ENCODE measurements around the gene FYCO1.

Gene FYCO1

DNA sequence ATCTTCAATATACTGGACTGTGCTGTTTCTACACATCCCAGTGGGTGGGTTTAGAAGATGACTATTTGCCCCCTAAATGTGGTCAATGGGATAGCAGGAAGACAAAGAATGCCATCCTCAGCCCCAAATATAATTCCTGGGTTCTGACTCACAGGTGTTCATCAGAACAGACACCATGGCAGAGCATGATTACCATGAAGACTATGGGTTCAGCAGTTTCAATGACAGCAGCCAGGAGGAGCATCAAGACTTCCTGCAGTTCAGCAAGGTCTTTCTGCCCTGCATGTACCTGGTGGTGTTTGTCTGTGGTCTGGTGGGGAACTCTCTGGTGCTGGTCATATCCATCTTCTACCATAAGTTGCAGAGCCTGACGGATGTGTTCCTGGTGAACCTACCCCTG, 49.3 kb downstream of the FYCO1 start:
- TF ChIP-seq CEBPB (IDR thresholded peaks at IDR 0.05) (no peak), TAF1 (IDR thresholded peaks at IDR 0.05; ENCODE audit: low read depth) (no peak), FOXM1 (IDR thresholded peaks at IDR 0.05; ENCODE audit: borderline replicate concordance, low read depth) (no peak), USF1 (IDR thresholded peaks at IDR 0.05) (no peak), ZBTB7A (IDR thresholded peaks at IDR 0.05; ENCODE audit: low read depth) (no peak), EGR1 (IDR thresholded peaks at IDR 0.05) (no peak), RAD21 (IDR thresholded peaks at IDR 0.05; ENCODE audit: low read depth) (no peak), EP300 (IDR thresholded peaks at IDR 0.05; ENCODE audit: borderline replicate concordance) (no peak)
- TF ChIP-seq, protein P1, sequence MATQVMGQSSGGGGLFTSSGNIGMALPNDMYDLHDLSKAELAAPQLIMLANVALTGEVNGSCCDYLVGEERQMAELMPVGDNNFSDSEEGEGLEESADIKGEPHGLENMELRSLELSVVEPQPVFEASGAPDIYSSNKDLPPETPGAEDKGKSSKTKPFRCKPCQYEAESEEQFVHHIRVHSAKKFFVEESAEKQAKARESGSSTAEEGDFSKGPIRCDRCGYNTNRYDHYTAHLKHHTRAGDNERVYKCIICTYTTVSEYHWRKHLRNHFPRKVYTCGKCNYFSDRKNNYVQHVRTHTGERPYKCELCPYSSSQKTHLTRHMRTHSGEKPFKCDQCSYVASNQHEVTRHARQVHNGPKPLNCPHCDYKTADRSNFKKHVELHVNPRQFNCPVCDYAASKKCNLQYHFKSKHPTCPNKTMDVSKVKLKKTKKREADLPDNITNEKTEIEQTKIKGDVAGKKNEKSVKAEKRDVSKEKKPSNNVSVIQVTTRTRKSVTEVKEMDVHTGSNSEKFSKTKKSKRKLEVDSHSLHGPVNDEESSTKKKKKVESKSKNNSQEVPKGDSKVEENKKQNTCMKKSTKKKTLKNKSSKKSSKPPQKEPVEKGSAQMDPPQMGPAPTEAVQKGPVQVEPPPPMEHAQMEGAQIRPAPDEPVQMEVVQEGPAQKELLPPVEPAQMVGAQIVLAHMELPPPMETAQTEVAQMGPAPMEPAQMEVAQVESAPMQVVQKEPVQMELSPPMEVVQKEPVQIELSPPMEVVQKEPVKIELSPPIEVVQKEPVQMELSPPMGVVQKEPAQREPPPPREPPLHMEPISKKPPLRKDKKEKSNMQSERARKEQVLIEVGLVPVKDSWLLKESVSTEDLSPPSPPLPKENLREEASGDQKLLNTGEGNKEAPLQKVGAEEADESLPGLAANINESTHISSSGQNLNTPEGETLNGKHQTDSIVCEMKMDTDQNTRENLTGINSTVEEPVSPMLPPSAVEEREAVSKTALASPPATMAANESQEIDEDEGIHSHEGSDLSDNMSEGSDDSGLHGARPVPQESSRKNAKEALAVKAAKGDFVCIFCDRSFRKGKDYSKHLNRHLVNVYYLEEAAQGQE (IDR thresholded peaks at IDR 0.05; ENCODE audit: low read depth), result no peak
- TF ChIP-seq, protein P2, sequence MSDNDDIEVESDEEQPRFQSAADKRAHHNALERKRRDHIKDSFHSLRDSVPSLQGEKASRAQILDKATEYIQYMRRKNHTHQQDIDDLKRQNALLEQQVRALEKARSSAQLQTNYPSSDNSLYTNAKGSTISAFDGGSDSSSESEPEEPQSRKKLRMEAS (IDR thresholded peaks at IDR 0.05), result no peak

- TF ChIP-seq RAD21 (IDR thresholded peaks at IDR 0.05; ENCODE audit: low read depth), result no peak
These were observed 50.6 kb downstream of the FYCO1 start for GRCh38 chr3:45944830-45945620.

GRCh38 chr3:45943207-45943846, 52.3 kb downstream of the FYCO1 start, which contains the start of gene CXCR6:
Gene CXCR6, plus strand, starts transcription at chr3:45943464. Its CDS starts 3,018 bp downstream, at chr3:45946482.
- TF ChIP-seq EP300 (IDR thresholded peaks at IDR 0.05; ENCODE audit: borderline replicate concordance) (no peak), RAD21 (IDR thresholded peaks at IDR 0.05; ENCODE audit: low read depth) (no peak), CEBPB (IDR thresholded peaks at IDR 0.05) (no peak), YY1 (IDR thresholded peaks at IDR 0.05; ENCODE audit: low read depth) (no peak), CREB1 (IDR thresholded peaks at IDR 0.05; ENCODE audit: low read depth) (no peak), EGR1 (IDR thresholded peaks at IDR 0.05) (no peak), USF1 (IDR thresholded peaks at IDR 0.05) (no peak), TCF12 (IDR thresholded peaks at IDR 0.05; ENCODE audit: low read depth) (no peak), ZBTB7A (IDR thresholded peaks at IDR 0.05; ENCODE audit: low read depth) (no peak), NFIC (IDR thresholded peaks at IDR 0.05) (no peak), FOXM1 (IDR thresholded peaks at IDR 0.05; ENCODE audit: borderline replicate concordance, low read depth) (no peak), TEAD4 (IDR thresholded peaks at IDR 0.05) (no peak), TAF1 (IDR thresholded peaks at IDR 0.05; ENCODE audit: low read depth) (no peak)
- TF ChIP-seq, protein P2 (IDR thresholded peaks at IDR 0.05), result no peak
- TF ChIP-seq, protein P1 (IDR thresholded peaks at IDR 0.05; ENCODE audit: low read depth), result no peak

DNA sequence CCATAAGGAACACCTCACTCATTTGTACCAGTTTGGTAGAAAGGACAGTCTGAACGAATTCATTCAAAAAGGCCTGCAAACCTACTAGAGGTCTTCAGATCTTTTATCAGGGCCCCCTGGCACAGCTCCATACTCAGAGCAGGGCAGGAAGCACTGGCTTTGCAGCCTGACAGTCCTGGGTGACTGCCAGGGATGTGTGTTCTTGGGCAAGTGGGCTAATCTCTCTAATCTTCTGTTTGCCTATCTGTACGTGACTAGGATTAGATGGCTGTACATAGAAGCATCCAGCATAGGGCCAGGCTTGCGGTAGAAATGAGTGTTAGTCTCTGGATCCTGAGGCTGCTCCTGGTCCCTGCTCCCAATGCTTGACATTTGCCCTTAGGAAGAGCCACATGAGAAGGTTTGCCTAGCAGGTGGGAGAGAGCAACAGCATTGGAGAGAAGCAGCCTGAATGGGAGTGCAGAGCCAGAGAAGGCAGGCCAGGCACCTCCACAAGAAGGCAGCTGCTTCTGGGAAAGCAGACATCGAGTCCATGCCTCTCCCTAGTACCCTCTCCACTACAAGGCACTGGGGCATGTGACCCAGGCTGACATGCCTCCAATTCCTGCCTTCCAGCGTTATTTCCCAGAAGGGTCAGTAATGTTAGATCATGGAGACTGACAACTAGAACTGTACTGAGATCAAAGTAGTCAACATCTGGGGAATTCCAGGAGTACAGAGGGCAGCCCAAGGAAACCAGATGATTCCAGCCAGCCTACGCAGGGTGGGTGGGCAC, 53.4 kb downstream of the FYCO1 start:
- TF ChIP-seq YY1 (IDR thresholded peaks at IDR 0.05; ENCODE audit: low read depth), result no peak

DNA sequence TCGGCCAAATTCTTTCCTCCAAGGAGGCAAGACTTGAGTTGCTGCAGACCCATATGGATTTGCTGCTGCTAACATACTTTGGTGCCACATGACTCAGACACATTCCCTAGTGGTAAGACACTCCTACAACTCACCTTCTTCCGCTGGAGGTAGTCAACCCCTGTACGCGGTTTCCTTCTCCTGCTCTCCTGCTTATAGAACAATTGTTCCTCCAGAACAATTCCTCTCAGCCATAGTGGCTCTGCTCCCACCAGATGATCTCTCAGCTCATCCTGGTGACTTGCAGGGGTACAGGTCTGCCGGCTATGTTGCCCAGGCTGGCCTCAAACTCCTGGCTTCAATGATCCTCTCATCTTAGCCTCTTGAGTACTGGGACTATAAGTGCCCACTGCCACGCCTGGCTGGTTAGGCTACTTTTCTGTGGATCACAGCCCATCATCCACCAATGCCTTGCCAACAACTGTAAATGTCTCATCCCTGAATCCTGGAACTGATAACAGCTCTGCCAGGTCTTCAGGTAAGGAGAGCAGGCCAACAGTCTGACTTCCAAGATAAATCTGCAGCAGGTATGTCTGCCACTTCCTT, 54.8 kb downstream of the FYCO1 start:
- no peak for TF ChIP-seq YY1 (IDR thresholded peaks at IDR 0.05; ENCODE audit: low read depth)
- no peak for TF ChIP-seq FOXM1 (IDR thresholded peaks at IDR 0.05; ENCODE audit: borderline replicate concordance, low read depth)
- TF ChIP-seq EP300 (IDR thresholded peaks at IDR 0.05; ENCODE audit: borderline replicate concordance), result no peak
- TF ChIP-seq, protein P1 (IDR thresholded peaks at IDR 0.05; ENCODE audit: low read depth), result no peak
- TF ChIP-seq CREB1 (IDR thresholded peaks at IDR 0.05; ENCODE audit: low read depth), result no peak
- TF ChIP-seq TAF1 (IDR thresholded peaks at IDR 0.05; ENCODE audit: low read depth), result no peak
- TF ChIP-seq TEAD4 (IDR thresholded peaks at IDR 0.05), result no peak
